Hepatocyte (in vitro differentiated cells): ENCODE data around the gene PALD1. TPM values are rescaled to one million over a fixed set of nuclear protein-coding genes. Genes with fewer than 3 reads are reported as not detected.

Source experiments
- DNase-seq: peaks from one replicate; pipeline ENCODE4 v3.0.0-alpha.2; 2016; ENCODE audit warnings: low spot score
- H2AFZ ChIP-seq: fragments of 200-600 bp; sonication (generic); 2 replicates; pipeline ENCODE4 v1.6.0; 2016; ENCODE audit warnings: antibody characterized with exemption, mild to moderate bottlenecking
- H3K27ac ChIP-seq: fragments of 200-600 bp; sonication (generic); 2 replicates; pipeline ENCODE4 v1.5.1; 2016; ENCODE audit warnings: mild to moderate bottlenecking
- H3K27me3 ChIP-seq: fragments of 200-600 bp; sonication (generic); 2 replicates; pipeline ENCODE4 v1.6.1; 2016
- H3K36me3 ChIP-seq: fragments of 200-600 bp; sonication (generic); replicated peaks from 2 replicates; pipeline ENCODE4 v1.5.1; 2016; ENCODE audit warnings: low read depth; ENCODE audit not compliant: insufficient read depth
- H3K4me1 ChIP-seq: fragments of 200-600 bp; sonication (generic); 2 replicates; pipeline ENCODE4 v1.5.1; 2016; ENCODE audit warnings: mild to moderate bottlenecking, moderate library complexity; ENCODE audit not compliant: insufficient read depth
- H3K4me2 ChIP-seq: fragments of 200-600 bp; sonication (generic); 2 replicates; pipeline ENCODE4 v1.6.0; 2016
- H3K4me3 ChIP-seq: fragments of 200-600 bp; sonication (generic); 2 replicates; pipeline ENCODE4 v1.5.1; 2016; ENCODE audit warnings: mild to moderate bottlenecking
- H3K79me2 ChIP-seq: fragments of 200-600 bp; sonication (generic); 2 replicates; pipeline ENCODE4 v1.6.0; 2017; ENCODE audit warnings: mild to moderate bottlenecking
- H3K9me2 ChIP-seq: fragments of 200-600 bp; sonication (generic); replicated peaks from 2 replicates; pipeline ENCODE4 v1.6.0; 2017; ENCODE audit warnings: mild to moderate bottlenecking; ENCODE audit not compliant: insufficient read depth
- H3K9me3 ChIP-seq: fragments of 200-600 bp; sonication (generic); 2 replicates; pipeline ENCODE4 v1.5.1; 2016; ENCODE audit warnings: low read depth, mild to moderate bottlenecking
- H4K20me1 ChIP-seq: fragments of 200-600 bp; sonication (generic); 2 replicates; pipeline ENCODE4 v1.6.0; 2016; ENCODE audit warnings: mild to moderate bottlenecking; ENCODE audit not compliant: insufficient read depth, poor library complexity, severe bottlenecking
- EZH2 ChIP-seq: fragments of 200-600 bp; sonication (generic); IDR thresholded peaks from 2 replicates; pipeline ENCODE4 v1.6.1; 2016; ENCODE audit warnings: antibody characterized with exemption, mild to moderate bottlenecking, borderline replicate concordance
- EZH2phosphoT487 ChIP-seq: fragments of 200-600 bp; sonication (generic); IDR thresholded peaks from one replicate; pipeline ENCODE4 v1.6.1; 2018; ENCODE audit warnings: antibody characterized with exemption, mild to moderate bottlenecking, low read depth, moderate library complexity; ENCODE audit not compliant: unreplicated experiment, severe bottlenecking
- WGBS: methylation state at CpG from one replicate; pipeline ENCODE4 v1.1.6; 2016; ENCODE audit warnings: low lambda C conversion rate; ENCODE audit errors: missing lambda C conversion rate; 5-methylcytosine and 5-hydroxymethylcytosine counted together
- polyA plus RNA-seq: library from polyadenylated mRNA; unstranded; fragments of >200 nt; fragmentation: Nextera tagmentation; extraction: Ambion mirVana; gene quantifications from 2 replicates; pipeline ENCODE4 v1.2.1, GENCODE V29; 2016
- total RNA-seq: library from RNA; depleted of rRNA; stranded (reverse); fragments of >200 nt; gene quantifications from 2 replicates; pipeline ENCODE4 v1.2.3, GENCODE V29; 2014
- TF ChIP-seq, protein P1 (sequence below): fragments of 200-600 bp; sonication (generic); IDR thresholded peaks from 2 replicates; pipeline ENCODE4 v1.5.1; 2016; ENCODE audit warnings: antibody characterized with exemption, mild to moderate bottlenecking; ENCODE audit not compliant: poor library complexity

The PALD1 gene
- total and polyA plus RNA-seq, 2 experiments from 2014 or later = 1.3 to 2.2 TPM

DNA sequence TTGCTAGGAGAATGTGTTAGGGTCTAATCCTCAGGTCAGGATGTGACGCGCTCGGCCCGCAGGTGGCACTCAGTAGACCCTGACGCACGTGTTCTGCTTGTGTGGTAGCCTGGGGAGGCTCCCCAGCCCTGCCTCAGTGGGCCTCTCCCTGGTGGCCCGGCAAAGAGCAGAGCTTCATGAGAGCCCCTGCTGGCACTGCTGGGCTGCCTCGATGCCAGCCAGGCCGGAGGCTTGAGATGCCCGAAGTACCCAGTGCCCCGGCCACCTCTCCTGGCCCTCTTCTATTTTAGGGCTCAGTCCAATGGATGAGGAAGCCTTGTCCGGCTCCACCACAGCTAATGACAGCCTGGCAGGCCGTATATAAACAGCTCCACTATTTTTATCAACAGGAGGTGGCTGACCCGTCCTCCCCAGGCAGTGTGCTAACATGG is 82.0 kb downstream of the PALD1 start:
- H3K9me2 ChIP-seq = no peaks in the 10 kb centered on the region
- no peak overlapping the region for H3K27ac ChIP-seq
- no peaks in the 10 kb centered on the region for H3K79me2 ChIP-seq
- H3K36me3 ChIP-seq = no peaks in the 10 kb centered on the region
- TF ChIP-seq EZH2phosphoT487 (no peak), EZH2 (no peak)
- TF ChIP-seq, protein P1, sequence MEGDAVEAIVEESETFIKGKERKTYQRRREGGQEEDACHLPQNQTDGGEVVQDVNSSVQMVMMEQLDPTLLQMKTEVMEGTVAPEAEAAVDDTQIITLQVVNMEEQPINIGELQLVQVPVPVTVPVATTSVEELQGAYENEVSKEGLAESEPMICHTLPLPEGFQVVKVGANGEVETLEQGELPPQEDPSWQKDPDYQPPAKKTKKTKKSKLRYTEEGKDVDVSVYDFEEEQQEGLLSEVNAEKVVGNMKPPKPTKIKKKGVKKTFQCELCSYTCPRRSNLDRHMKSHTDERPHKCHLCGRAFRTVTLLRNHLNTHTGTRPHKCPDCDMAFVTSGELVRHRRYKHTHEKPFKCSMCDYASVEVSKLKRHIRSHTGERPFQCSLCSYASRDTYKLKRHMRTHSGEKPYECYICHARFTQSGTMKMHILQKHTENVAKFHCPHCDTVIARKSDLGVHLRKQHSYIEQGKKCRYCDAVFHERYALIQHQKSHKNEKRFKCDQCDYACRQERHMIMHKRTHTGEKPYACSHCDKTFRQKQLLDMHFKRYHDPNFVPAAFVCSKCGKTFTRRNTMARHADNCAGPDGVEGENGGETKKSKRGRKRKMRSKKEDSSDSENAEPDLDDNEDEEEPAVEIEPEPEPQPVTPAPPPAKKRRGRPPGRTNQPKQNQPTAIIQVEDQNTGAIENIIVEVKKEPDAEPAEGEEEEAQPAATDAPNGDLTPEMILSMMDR = no peak
- no peaks in the 10 kb centered on the region for H3K9me3 ChIP-seq
- H4K20me1 ChIP-seq = no peaks in the 10 kb centered on the region
- DNase-seq = no peak
- 90% methylated on average over 14 of the region's 14 CpGs for WGBS
- no peaks in the 10 kb centered on the region for H3K27me3 ChIP-seq
- H2AFZ ChIP-seq = no peak overlapping the region
- no peak overlapping the region for H3K4me3 ChIP-seq
- peaks cover 15% of the 10 kb centered on the region for H3K4me1 ChIP-seq
- H3K4me2 ChIP-seq = no peak overlapping the region

DNA sequence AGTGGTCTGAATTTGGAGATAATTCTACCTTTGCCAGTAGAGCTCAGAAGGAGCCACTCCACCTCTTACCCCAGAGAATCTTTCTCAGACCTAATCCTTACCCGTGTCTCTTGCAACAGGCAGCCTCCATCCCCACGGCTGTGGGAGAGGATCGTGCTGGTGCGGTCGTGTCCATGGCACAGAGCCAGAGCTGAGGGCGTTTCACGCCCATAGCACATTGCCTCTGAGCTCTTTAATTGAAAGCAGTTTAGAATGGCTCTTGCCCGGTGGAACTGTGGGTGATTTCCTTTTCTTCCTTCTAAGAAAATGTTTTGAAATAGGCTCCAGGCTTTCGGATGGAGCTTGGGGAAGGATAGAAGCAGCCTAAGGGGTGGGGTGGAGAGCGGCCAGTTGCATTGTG is 82.5 kb downstream of the PALD1 start:
- Histone ChIP-seq H3K4me3 (no peak overlapping the region), H3K9me2 (no peaks in the 10 kb centered on the region), H2AFZ (no peak overlapping the region), H3K27me3 (no peaks in the 10 kb centered on the region), H3K9me3 (no peaks in the 10 kb centered on the region), H3K36me3 (no peaks in the 10 kb centered on the region), H3K27ac (no peak overlapping the region), H3K79me2 (no peaks in the 10 kb centered on the region), H3K4me2 (no peak overlapping the region), H3K4me1 (peaks cover 15% of the 10 kb centered on the region), H4K20me1 (no peaks in the 10 kb centered on the region)
- 69% methylated on average over 10 of the region's 10 CpGs for WGBS
- no peak for DNase-seq
- TF ChIP-seq EZH2 = no peak
- TF ChIP-seq, protein P1 = no peak
- TF ChIP-seq EZH2phosphoT487 = no peak

DNA sequence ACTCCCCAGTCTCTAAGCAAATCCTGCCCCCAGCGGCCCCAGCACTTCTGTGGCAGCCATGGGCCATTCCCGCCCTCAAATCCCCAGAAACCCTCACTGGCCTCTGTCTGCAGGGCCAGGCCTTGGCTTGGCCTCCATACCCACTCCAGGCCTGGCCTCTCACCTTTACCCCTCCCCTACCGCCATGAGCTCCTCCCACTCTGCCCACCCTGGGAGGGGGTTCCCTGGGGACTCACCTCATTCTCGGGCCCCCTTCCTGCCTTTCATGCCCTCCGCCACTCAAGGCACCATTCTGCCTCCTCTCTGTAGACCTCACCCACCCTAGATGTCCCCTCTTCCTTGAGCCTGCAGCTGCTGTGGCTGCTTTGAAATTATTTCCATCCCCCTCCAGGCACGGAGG is 83.0 kb downstream of the PALD1 start:
- no peaks in the 10 kb centered on the region for H3K79me2 ChIP-seq
- peaks cover 15% of the 10 kb centered on the region for H3K4me1 ChIP-seq
- TF ChIP-seq EZH2 (no peak), EZH2phosphoT487 (no peak)
- TF ChIP-seq, protein P1 = no peak
- no peaks in the 10 kb centered on the region for H3K9me3 ChIP-seq
- no peak for DNase-seq
- 82% methylated on average over 6 of the region's 6 CpGs for WGBS
- no peak overlapping the region for H3K27ac ChIP-seq
- no peaks in the 10 kb centered on the region for H4K20me1 ChIP-seq
- no peaks in the 10 kb centered on the region for H3K27me3 ChIP-seq
- no peaks in the 10 kb centered on the region for H3K9me2 ChIP-seq
- H3K4me2 ChIP-seq = no peak overlapping the region
- H2AFZ ChIP-seq = no peak overlapping the region
- no peaks in the 10 kb centered on the region for H3K36me3 ChIP-seq
- H3K4me3 ChIP-seq = no peak overlapping the region
